Type B pancreatic cell (in vitro differentiated cells): ENCODE results near the gene SCN3A. TPM values are rescaled to one million over a fixed set of nuclear protein-coding genes. Genes with fewer than 3 reads are reported as not detected.

Source experiments
- DNase-seq: peaks from one replicate; pipeline ENCODE4 v3.0.0; 2021; ENCODE audit warnings: mixed read lengths; ENCODE audit not compliant: unreplicated experiment; ENCODE audit errors: extremely low spot score
- H3K27ac Mint-ChIP-seq: 2 replicates; pipeline ENCODE4 v1.8.0; 2021; ENCODE audit warnings: mild to moderate bottlenecking, mixed read lengths
- H3K27me3 Mint-ChIP-seq: 2 replicates; pipeline ENCODE4 v1.8.0; 2021; ENCODE audit warnings: mixed read lengths
- H3K36me3 Mint-ChIP-seq: 2 replicates; pipeline ENCODE4 v1.8.0; 2021; ENCODE audit warnings: mixed read lengths
- H3K4me1 Mint-ChIP-seq: one replicate; pipeline ENCODE4 v1.8.0; 2021; ENCODE audit warnings: mixed read lengths; ENCODE audit not compliant: unreplicated experiment
- H3K4me3 Mint-ChIP-seq: 2 replicates; pipeline ENCODE4 v1.8.0; 2021; ENCODE audit warnings: mild to moderate bottlenecking, mixed read lengths
- H3K9me3 Mint-ChIP-seq: 2 replicates; pipeline ENCODE4 v1.8.0; 2021; ENCODE audit warnings: mixed read lengths
- total RNA-seq: library from RNA; stranded (reverse); gene quantifications from 2 replicates; pipeline ENCODE4 v1.2.1, GENCODE V29; 2021; ENCODE audit warnings: low replicate concordance
- TF ChIP-seq, protein P1 (sequence below): fragments of 200-600 bp; sonication (generic); conservative IDR thresholded peaks from 2 replicates; pipeline ENCODE4 v1.5.0; 2021; ENCODE audit warnings: antibody characterized with exemption, mild to moderate bottlenecking

Gene SCN3A
- total RNA-seq, 1 donor from 2014 or later = 2.8 TPM

DNA sequence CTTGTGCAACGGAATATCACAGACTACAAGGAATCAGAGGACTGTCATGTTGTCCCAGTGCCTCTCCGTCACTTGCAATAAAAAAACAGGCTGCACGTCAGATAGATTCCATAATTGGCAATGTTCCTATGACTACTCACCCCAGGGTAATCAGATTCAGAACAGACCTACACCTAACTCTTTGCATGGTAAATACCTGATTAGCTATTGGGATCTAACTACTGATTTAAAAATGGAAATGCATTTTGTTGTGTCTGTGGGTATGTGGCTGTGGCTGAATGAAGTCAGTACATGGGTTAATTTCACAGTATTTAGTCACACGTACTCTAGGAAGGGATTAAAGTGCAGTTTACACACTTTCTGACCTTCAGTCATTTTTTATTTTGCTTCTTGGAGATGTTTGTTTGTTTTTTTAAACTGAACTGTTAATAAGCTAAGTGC lies 91.7 kb downstream of the SCN3A start:
- Mint-ChIP-seq H3K27me3 (no peaks in the 10 kb centered on the region), H3K36me3 (no peaks in the 10 kb centered on the region), H3K27ac (no peak overlapping the region), H3K4me3 (no peak overlapping the region), H3K4me1 (no peaks in the 10 kb centered on the region), H3K9me3 (no peaks in the 10 kb centered on the region)
- TF ChIP-seq, protein P1, sequence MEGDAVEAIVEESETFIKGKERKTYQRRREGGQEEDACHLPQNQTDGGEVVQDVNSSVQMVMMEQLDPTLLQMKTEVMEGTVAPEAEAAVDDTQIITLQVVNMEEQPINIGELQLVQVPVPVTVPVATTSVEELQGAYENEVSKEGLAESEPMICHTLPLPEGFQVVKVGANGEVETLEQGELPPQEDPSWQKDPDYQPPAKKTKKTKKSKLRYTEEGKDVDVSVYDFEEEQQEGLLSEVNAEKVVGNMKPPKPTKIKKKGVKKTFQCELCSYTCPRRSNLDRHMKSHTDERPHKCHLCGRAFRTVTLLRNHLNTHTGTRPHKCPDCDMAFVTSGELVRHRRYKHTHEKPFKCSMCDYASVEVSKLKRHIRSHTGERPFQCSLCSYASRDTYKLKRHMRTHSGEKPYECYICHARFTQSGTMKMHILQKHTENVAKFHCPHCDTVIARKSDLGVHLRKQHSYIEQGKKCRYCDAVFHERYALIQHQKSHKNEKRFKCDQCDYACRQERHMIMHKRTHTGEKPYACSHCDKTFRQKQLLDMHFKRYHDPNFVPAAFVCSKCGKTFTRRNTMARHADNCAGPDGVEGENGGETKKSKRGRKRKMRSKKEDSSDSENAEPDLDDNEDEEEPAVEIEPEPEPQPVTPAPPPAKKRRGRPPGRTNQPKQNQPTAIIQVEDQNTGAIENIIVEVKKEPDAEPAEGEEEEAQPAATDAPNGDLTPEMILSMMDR = no peak
- DNase-seq = no peak

DNA sequence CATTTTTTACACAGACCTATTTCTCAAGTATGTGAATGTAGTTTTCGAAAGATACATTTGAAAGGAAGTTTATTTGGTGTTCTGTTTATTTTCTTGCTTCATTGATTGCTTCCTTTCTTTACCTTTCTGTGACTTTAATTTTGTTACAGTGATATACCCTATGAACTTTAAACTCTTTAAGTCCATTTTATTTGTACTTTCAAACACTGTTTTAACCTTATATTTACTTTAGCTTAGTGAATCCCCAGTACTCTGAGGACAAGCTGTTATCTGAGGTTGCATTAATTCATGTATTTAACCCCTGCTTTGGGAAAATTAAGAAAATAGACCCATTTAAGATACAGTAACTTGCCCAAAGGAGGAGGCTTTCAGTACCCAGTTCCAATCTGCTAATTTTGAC lies 93.5 kb downstream of the SCN3A start:
- TF ChIP-seq, protein P1 = no peak
- no peaks in the 10 kb centered on the region for H3K9me3 Mint-ChIP-seq
- H3K36me3 Mint-ChIP-seq = no peaks in the 10 kb centered on the region
- H3K4me1 Mint-ChIP-seq = no peaks in the 10 kb centered on the region
- no peaks in the 10 kb centered on the region for H3K27me3 Mint-ChIP-seq
- DNase-seq = no peak
- H3K4me3 Mint-ChIP-seq = no peak overlapping the region
- no peak overlapping the region for H3K27ac Mint-ChIP-seq

DNA sequence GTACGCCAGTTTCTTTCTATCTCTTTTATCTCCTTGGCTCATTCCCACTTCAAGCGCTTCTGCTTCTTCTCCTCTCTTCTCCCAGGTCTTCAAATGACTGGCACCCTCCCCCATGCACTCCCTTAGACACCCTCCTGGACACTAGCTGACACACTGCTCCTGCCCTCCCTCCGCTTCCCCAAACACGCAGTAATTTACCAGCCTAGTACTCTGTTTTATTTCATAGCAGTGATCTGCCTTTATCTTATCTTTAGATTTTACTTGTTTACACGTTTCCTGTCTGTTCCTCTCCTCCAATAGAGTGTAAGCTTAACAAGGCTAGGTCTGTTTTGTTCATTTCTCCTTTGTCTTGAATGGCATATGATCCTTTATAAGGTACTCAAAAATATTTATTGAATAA lies 93.9 kb downstream of the SCN3A start:
- Mint-ChIP-seq H3K4me3 (no peak overlapping the region), H3K27me3 (no peaks in the 10 kb centered on the region), H3K27ac (no peak overlapping the region), H3K36me3 (no peaks in the 10 kb centered on the region), H3K9me3 (no peaks in the 10 kb centered on the region), H3K4me1 (no peaks in the 10 kb centered on the region)
- no peak for DNase-seq
- TF ChIP-seq, protein P1 = no peak

DNA sequence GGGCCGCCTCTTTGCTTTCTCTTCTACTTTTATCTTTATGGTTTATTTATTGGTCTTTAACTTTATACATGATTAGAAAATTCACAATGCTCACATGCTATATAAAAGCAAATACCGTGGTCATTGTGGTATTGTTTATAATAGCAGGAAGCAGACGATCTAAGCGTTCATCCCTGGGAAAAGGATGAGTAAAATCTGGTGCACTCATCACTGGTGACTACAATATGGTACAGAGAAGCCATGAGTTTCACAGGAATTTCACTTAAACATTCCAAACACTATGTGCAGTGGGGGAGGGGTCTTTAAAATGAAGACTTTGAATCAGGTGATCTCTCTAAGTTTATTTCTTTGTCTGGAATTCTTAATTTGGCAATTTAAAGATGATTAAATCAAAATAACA lies 97.9 kb downstream of the SCN3A start:
- H3K9me3 Mint-ChIP-seq = no peaks in the 10 kb centered on the region
- no peak overlapping the region for H3K27ac Mint-ChIP-seq
- H3K4me1 Mint-ChIP-seq = no peaks in the 10 kb centered on the region
- TF ChIP-seq, protein P1 = no peak
- no peaks in the 10 kb centered on the region for H3K27me3 Mint-ChIP-seq
- no peak for DNase-seq
- H3K36me3 Mint-ChIP-seq = no peaks in the 10 kb centered on the region
- no peak overlapping the region for H3K4me3 Mint-ChIP-seq

DNA sequence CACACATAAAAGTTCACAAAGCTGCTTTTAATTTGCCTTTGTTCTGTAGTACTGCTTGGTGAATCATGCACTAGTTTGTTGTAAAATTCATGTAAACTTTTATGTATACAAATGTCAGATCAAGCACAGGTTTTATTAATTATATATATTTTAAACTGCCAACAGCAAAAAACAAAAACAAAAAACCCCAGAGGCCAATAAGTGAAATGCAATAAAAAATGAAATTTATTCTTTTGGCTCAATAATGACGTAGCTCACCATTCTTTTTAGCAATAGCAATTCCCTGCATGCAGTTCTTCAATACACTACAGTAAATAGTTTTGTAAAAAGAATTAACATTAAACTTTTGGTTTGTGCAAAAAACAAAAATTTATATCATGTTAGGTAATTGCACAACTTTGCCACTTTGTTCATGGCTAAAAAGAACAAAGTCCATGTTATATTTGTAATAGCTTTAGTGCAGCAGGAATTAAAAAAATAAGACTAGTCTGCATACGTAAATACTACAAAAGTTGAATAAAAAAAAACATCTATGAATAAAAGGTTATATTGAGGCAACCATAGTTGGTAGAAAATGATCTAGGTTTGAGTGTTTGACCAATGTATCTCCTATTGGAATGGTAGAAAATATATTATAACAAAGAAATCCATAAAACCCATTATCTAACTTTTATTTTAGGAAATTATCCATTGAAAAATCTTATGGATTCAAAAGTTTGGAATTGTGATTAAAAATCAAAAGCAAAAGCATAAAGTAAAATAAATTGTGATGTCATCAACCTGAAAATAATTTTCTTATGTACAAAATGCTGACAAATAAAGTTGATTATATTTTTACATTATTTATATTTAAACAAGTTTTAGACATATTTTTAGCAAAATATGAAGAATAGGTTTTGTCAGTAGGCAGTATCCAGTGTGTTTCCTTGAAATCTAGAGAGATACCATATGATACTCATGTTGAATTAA lies 115.6 kb downstream of the SCN3A start:
- no peak overlapping the region for H3K27ac Mint-ChIP-seq
- H3K4me1 Mint-ChIP-seq = no peaks in the 10 kb centered on the region
- no peaks in the 10 kb centered on the region for H3K9me3 Mint-ChIP-seq
- TF ChIP-seq, protein P1 = peak; percentile 62
- no peaks in the 10 kb centered on the region for H3K27me3 Mint-ChIP-seq
- no peak overlapping the region for H3K4me3 Mint-ChIP-seq
- no peak for DNase-seq
- no peaks in the 10 kb centered on the region for H3K36me3 Mint-ChIP-seq
